ENCODE results near the gene PARM1. TPM values are rescaled to one million over a fixed set of nuclear protein-coding genes. Genes with fewer than 3 reads are reported as not detected.
A peak's percentile ranks its signal among the peaks of the same experiment; 100 is the strongest.

The PARM1 gene
- polyA plus RNA-seq, 1 of the 3 experiments (the other 2 are of a cell fraction): not detected

GRCh38 chr4:75046641-75047040 lies 113.7 kb downstream of the PARM1 start:
- no peaks in the 10 kb centered on the region for H3F3A ChIP-seq (replicated peaks; ENCODE audit: insufficient read depth)
- H3K9ac ChIP-seq: no peak overlapping the region
- H3K79me2 ChIP-seq (ENCODE audit: insufficient read depth): no peaks in the 10 kb centered on the region
- no peak for DNase-seq
- H3K4me3 ChIP-seq (ENCODE audit: low read depth in 2 of 2, low read length in 1 of 2): no peak overlapping the region
- POLR2A ChIA-PET: no interaction called here
- 0% methylated on average over 2 of the region's 2 CpGs for WGBS (ENCODE audit: low lambda C conversion rate)
- no peaks in the 10 kb centered on the region for H4K20me1 ChIP-seq (ENCODE audit: insufficient read depth)
- no peak overlapping the region for H3K4me2 ChIP-seq
- no peaks in the 10 kb centered on the region for H3K9me3 ChIP-seq
- TF ChIP-seq JUND (IDR thresholded peaks at IDR 0.05) (no peak), TCF12 (IDR thresholded peaks at IDR 0.05) (no peak), EP300 (IDR thresholded peaks at IDR 0.05; ENCODE audit: borderline replicate concordance in 1 of 2, low read depth in 1 of 2, low read length in 1 of 2) (no peak), NRF1 (IDR thresholded peaks at IDR 0.05; ENCODE audit: low read depth, low read length) (no peak), MAX (IDR thresholded peaks at IDR 0.05; ENCODE audit: low read depth) (no peak)
- TF ChIP-seq, protein P1, sequence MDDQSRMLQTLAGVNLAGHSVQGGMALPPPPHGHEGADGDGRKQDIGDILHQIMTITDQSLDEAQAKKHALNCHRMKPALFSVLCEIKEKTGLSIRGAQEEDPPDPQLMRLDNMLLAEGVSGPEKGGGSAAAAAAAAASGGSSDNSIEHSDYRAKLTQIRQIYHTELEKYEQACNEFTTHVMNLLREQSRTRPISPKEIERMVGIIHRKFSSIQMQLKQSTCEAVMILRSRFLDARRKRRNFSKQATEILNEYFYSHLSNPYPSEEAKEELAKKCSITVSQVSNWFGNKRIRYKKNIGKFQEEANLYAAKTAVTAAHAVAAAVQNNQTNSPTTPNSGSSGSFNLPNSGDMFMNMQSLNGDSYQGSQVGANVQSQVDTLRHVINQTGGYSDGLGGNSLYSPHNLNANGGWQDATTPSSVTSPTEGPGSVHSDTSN (IDR thresholded peaks at IDR 0.05): no peak
- TF ChIP-seq, protein P2, sequence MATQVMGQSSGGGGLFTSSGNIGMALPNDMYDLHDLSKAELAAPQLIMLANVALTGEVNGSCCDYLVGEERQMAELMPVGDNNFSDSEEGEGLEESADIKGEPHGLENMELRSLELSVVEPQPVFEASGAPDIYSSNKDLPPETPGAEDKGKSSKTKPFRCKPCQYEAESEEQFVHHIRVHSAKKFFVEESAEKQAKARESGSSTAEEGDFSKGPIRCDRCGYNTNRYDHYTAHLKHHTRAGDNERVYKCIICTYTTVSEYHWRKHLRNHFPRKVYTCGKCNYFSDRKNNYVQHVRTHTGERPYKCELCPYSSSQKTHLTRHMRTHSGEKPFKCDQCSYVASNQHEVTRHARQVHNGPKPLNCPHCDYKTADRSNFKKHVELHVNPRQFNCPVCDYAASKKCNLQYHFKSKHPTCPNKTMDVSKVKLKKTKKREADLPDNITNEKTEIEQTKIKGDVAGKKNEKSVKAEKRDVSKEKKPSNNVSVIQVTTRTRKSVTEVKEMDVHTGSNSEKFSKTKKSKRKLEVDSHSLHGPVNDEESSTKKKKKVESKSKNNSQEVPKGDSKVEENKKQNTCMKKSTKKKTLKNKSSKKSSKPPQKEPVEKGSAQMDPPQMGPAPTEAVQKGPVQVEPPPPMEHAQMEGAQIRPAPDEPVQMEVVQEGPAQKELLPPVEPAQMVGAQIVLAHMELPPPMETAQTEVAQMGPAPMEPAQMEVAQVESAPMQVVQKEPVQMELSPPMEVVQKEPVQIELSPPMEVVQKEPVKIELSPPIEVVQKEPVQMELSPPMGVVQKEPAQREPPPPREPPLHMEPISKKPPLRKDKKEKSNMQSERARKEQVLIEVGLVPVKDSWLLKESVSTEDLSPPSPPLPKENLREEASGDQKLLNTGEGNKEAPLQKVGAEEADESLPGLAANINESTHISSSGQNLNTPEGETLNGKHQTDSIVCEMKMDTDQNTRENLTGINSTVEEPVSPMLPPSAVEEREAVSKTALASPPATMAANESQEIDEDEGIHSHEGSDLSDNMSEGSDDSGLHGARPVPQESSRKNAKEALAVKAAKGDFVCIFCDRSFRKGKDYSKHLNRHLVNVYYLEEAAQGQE (IDR thresholded peaks at IDR 0.05; ENCODE audit: low read depth, low read length): no peak
- no peaks in the 10 kb centered on the region for H3K36me3 ChIP-seq (replicated peaks in 1 of 2; ENCODE audit: control insufficient read depth in 1 of 2, insufficient read depth in 2 of 2, low read length in 1 of 2)
- H2AFZ ChIP-seq (ENCODE audit: low read depth): no peak overlapping the region
- H3K27me3 ChIP-seq (ENCODE audit: insufficient read depth): no peaks in the 10 kb centered on the region
- H3K9me2 ChIP-seq: no peaks in the 10 kb centered on the region
- CTCF ChIA-PET: no interaction called here
- H3K27ac ChIP-seq (ENCODE audit: low read depth in 2 of 2, low read length in 1 of 2): no peak overlapping the region
- H3K4me1 ChIP-seq (ENCODE audit: control insufficient read depth in 1 of 2, insufficient read depth in 2 of 2, low read depth in 1 of 2, low read length in 1 of 2): no peaks in the 10 kb centered on the region

DNA sequence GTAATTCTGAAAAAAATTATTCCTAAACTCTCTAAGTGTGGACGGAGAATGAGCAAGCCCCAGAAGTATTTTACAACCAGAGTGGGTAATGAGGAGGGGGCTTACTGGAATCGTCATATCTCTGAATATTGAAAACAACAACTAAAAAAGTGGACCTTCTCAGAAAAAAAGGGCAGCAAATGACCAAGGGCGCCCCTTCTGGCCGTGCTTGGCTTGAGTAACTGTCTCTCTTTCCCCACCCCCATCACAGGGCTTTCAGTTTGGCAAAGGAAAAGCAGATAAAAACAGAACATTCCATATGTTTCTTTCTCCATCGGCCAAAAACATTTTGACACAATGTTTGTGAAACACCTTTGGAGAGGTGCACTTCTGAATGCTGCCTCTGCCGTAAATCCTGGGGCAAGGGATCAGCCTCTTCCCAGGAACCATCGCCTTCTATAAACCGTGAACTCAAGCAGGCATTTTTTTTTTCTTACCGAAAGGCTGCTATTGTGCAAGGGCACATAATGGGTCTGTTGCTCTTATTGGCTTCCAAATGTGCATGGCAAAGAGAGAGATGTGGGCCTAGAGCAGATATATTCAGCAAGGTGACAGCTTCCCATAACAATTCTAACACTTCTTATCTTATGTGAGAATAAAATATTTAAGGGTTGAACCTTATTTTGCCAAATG lies 115.4 kb downstream of the PARM1 start:
- DNase-seq: peak; percentile 7
- H3K4me3 ChIP-seq (ENCODE audit: low read depth in 2 of 2, low read length in 1 of 2): peak overlapping the region in 1 of 2 experiments; percentile 26; a peak in 1 of 4 replicates
- 2% methylated on average over 9 of the region's 9 CpGs for WGBS (ENCODE audit: low lambda C conversion rate)

More for the DNA sequence above, 115.4 kb downstream of the PARM1 start:
- ChIA-PET POLR2A (no interaction called here), CTCF (interaction anchor here (0.7 kb wide), 1 partner anchor 825 kb away, joined by 3 read pairs; no protein-coding TSS in a partner anchor)
- H3K79me2 ChIP-seq (ENCODE audit: insufficient read depth): no peaks in the 10 kb centered on the region
- H3K4me1 ChIP-seq (ENCODE audit: control insufficient read depth in 1 of 2, insufficient read depth in 2 of 2, low read depth in 1 of 2, low read length in 1 of 2): no peaks in the 10 kb centered on the region
- no peaks in the 10 kb centered on the region for H3K27me3 ChIP-seq (ENCODE audit: insufficient read depth)
- H2AFZ ChIP-seq (ENCODE audit: low read depth): no peak overlapping the region
- H3K9me3 ChIP-seq: no peaks in the 10 kb centered on the region
- no peaks in the 10 kb centered on the region for H3K36me3 ChIP-seq (replicated peaks in 1 of 2; ENCODE audit: control insufficient read depth in 1 of 2, insufficient read depth in 2 of 2, low read length in 1 of 2)
- no peak overlapping the region for H3K9ac ChIP-seq
- TF ChIP-seq, protein P3, sequence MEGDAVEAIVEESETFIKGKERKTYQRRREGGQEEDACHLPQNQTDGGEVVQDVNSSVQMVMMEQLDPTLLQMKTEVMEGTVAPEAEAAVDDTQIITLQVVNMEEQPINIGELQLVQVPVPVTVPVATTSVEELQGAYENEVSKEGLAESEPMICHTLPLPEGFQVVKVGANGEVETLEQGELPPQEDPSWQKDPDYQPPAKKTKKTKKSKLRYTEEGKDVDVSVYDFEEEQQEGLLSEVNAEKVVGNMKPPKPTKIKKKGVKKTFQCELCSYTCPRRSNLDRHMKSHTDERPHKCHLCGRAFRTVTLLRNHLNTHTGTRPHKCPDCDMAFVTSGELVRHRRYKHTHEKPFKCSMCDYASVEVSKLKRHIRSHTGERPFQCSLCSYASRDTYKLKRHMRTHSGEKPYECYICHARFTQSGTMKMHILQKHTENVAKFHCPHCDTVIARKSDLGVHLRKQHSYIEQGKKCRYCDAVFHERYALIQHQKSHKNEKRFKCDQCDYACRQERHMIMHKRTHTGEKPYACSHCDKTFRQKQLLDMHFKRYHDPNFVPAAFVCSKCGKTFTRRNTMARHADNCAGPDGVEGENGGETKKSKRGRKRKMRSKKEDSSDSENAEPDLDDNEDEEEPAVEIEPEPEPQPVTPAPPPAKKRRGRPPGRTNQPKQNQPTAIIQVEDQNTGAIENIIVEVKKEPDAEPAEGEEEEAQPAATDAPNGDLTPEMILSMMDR (IDR thresholded peaks at IDR 0.05): peak; percentile 51
- TF ChIP-seq MXI1 (IDR thresholded peaks at IDR 0.05; ENCODE audit: low read depth, low read length) (no peak), IRF3 (IDR thresholded peaks at IDR 0.05; ENCODE audit: low read depth, low read length) (no peak)
- 0 out of 2 replicates have a peak overlapping the region, but pooled peaks have one; percentile 2 for H3K4me2 ChIP-seq
- no peaks in the 10 kb centered on the region for H3K9me2 ChIP-seq
- H3F3A ChIP-seq (replicated peaks; ENCODE audit: insufficient read depth): no peaks in the 10 kb centered on the region
- H4K20me1 ChIP-seq (ENCODE audit: insufficient read depth): no peaks in the 10 kb centered on the region
- no peak overlapping the region for H3K27ac ChIP-seq (ENCODE audit: low read depth in 2 of 2, low read length in 1 of 2)
